SK-N-SH treated with all-trans-retinoic acid at 6 μM for 48 hours (cell line): ENCODE measurements around the gene VPS35L.
A peak's percentile ranks its signal among the peaks of the same experiment; 100 is the strongest.

Experiments
- ATAC-seq: fragments of 200-7000 bp; cut with Tn5 transposase; 3 replicates; pipeline ENCODE4 v1.9.1; 2020; ENCODE audit warnings: mild to moderate bottlenecking, moderate library complexity
- ARNTL ChIP-seq: fragments of 450-650 bp; formaldehyde crosslinking; IDR thresholded peaks from 2 replicates; pipeline ENCODE4 v1.5.0; 2020; ENCODE audit warnings: low read depth, mild to moderate bottlenecking, moderate library complexity, borderline replicate concordance
- BACH2 ChIP-seq: fragments of 250-450 bp; sonication (Bioruptor Pico); IDR thresholded peaks from 2 replicates; pipeline ENCODE4 v1.9.0; 2021; ENCODE audit warnings: mild to moderate bottlenecking, borderline replicate concordance
- CSDC2 ChIP-seq: fragments of 250-450 bp; sonication (Bioruptor Pico); IDR thresholded peaks from 2 replicates; pipeline ENCODE4 v1.5.0; 2020; ENCODE audit warnings: mild to moderate bottlenecking, moderate library complexity
- CSRNP3 ChIP-seq: fragments of 250-450 bp; sonication (Bioruptor Pico); IDR thresholded peaks from 2 replicates; pipeline ENCODE4 v1.5.1; 2021; ENCODE audit warnings: mild to moderate bottlenecking, moderate library complexity
- ESRRG ChIP-seq: fragments of 250-450 bp; sonication (Bioruptor Pico); IDR thresholded peaks from 2 replicates; pipeline ENCODE4 v1.6.1; 2021; ENCODE audit warnings: mild to moderate bottlenecking
- GLIS3 ChIP-seq: fragments of 250-450 bp; sonication (Bioruptor Pico); IDR thresholded peaks from 2 replicates; pipeline ENCODE4 v1.5.0; 2020; ENCODE audit warnings: mild to moderate bottlenecking, moderate library complexity
- ISL1 ChIP-seq: fragments of 250-450 bp; sonication (Bioruptor Pico); IDR thresholded peaks from 2 replicates; pipeline ENCODE4 v2.1.2; 2022; ENCODE audit warnings: mild to moderate bottlenecking, moderate library complexity
- PATZ1 ChIP-seq: fragments of 250-450 bp; sonication (Bioruptor Pico); IDR thresholded peaks from 2 replicates; pipeline ENCODE4 v1.8.0; 2020; ENCODE audit warnings: mild to moderate bottlenecking, moderate library complexity, borderline replicate concordance
- POU6F1 ChIP-seq: fragments of 250-450 bp; sonication (Bioruptor Pico); IDR thresholded peaks from 2 replicates; pipeline ENCODE4 v1.8.0; 2021; ENCODE audit warnings: low read depth, mild to moderate bottlenecking, moderate library complexity, borderline replicate concordance
- PPARA ChIP-seq: fragments of 250-450 bp; sonication (Bioruptor Pico); IDR thresholded peaks from 2 replicates; pipeline ENCODE4 v1.5.0; 2020; ENCODE audit warnings: mild to moderate bottlenecking, borderline replicate concordance
- SNAI2 ChIP-seq: fragments of 250-450 bp; sonication (Bioruptor Pico); IDR thresholded peaks from 2 replicates; pipeline ENCODE4 v1.5.0; 2020; ENCODE audit warnings: mild to moderate bottlenecking, moderate library complexity
- TCF4 ChIP-seq: fragments of 250-450 bp; sonication (Bioruptor Pico); IDR thresholded peaks from 2 replicates; pipeline ENCODE4 v1.8.0; 2021; ENCODE audit warnings: mild to moderate bottlenecking, moderate library complexity, borderline replicate concordance
- TSHZ2 ChIP-seq: fragments of 250-450 bp; sonication (Bioruptor Pico); IDR thresholded peaks from 2 replicates; pipeline ENCODE4 v1.5.0; 2020; ENCODE audit warnings: mild to moderate bottlenecking, moderate library complexity
- ZC3H10 ChIP-seq: fragments of 250-450 bp; sonication (Bioruptor Pico); IDR thresholded peaks from 2 replicates; pipeline ENCODE4 v1.5.1; 2021; ENCODE audit warnings: mild to moderate bottlenecking, moderate library complexity
- ZFP3 ChIP-seq: fragments of 250-450 bp; sonication (Bioruptor Pico); IDR thresholded peaks from 2 replicates; pipeline ENCODE4 v1.5.0; 2020; ENCODE audit warnings: mild to moderate bottlenecking, moderate library complexity
- ZFP30 ChIP-seq: fragments of 450-650 bp; formaldehyde crosslinking; IDR thresholded peaks from 2 replicates; pipeline ENCODE4 v1.5.0; 2022; ENCODE audit warnings: mild to moderate bottlenecking, moderate library complexity
- ZNF565 ChIP-seq: fragments of 450-650 bp; formaldehyde crosslinking; conservative IDR thresholded peaks from 2 replicates; pipeline ENCODE4 v1.5.0; 2020; ENCODE audit warnings: low read depth, mild to moderate bottlenecking, moderate library complexity
- ZNF70 ChIP-seq: fragments of 450-650 bp; formaldehyde crosslinking; IDR thresholded peaks from 2 replicates; pipeline ENCODE4 v1.5.0; 2020; ENCODE audit warnings: mild to moderate bottlenecking, moderate library complexity

VPS35L gene

GRCh38 chr16:19589106-19589505 is 33.6 kb downstream of the VPS35L start:
- TF ChIP-seq TCF4 (CRISPR knock-in tag): no peak
- ATAC-seq: no peak

- ATAC-seq: no peak
- TF ChIP-seq CSRNP3 (no peak), PATZ1 (no peak), ZNF70 (CRISPR knock-in tag) (no peak)
Observed at GRCh38 chr16:19589771-19590302, 34.3 kb downstream of the VPS35L start.

- ATAC-seq: peak; percentile 99
- no peak for TF ChIP-seq GLIS3 (CRISPR knock-in tag)
- no peak for TF ChIP-seq ESRRG (CRISPR knock-in tag)
- TF ChIP-seq ZFP3 (CRISPR knock-in tag): no peak
- TF ChIP-seq CSDC2 (CRISPR knock-in tag): no peak
- TF ChIP-seq SNAI2: no peak
- no peak for TF ChIP-seq ZC3H10 (CRISPR knock-in tag)
- TF ChIP-seq TSHZ2 (CRISPR knock-in tag): no peak
- no peak for TF ChIP-seq POU6F1 (CRISPR knock-in tag)
- no peak for TF ChIP-seq ZNF565 (CRISPR knock-in tag)
- no peak for TF ChIP-seq ZFP30 (CRISPR knock-in tag)
- no peak for TF ChIP-seq CSRNP3
- no peak for TF ChIP-seq PPARA (CRISPR knock-in tag)
- no peak for TF ChIP-seq ISL1 (CRISPR knock-in tag)
- no peak for TF ChIP-seq PATZ1
- TF ChIP-seq ARNTL: no peak
- no peak for TF ChIP-seq ZNF70 (CRISPR knock-in tag)
- TF ChIP-seq BACH2: no peak
Observed at GRCh38 chr16:19595043-19595767, 39.7 kb downstream of the VPS35L start.
